ENCODE data around the gene SP140L.
"Not testable (repeated sequence)": the region's sequence is repeated elsewhere in the genome, so short reads cannot be mapped to it uniquely, and the experiment has no call there.

SP140L gene

DNA sequence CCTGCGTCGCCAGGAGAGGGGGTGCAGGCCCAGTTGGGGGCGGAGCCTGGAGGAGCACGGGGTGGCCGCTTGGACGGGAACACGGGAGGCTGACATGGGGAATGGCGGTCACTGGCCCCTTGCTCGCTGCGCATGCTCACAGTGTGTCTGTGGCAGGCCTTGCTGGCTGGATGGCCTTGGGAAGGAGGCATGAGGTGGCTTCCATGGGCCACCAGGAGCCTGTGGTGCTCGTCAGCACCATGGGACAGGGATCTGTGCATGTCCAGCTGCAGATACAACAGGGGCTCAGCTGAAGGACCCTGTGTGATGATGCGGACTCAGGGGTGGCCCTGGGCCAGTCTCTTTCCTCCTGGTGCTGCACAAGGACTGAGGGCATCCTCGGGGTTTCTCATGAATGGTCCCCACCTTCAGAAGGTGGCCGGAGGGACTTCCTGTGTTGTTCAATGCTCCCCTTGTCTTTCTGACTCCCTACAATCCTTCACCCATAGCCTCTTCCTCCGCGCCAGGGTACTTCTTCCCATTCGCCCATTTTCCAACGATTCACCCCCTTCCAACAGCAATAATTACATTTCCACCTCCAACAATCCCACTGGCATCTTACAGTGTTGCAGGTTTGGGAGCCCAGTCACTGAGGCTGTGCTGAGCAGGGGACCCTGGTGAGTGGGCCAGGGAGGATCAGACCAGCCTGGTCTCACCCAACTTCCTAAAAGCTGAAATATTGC is 3.4 kb upstream of the SP140L start:
- DNase-seq (ENCODE audit: low read depth in 2 of 2), result no peak

DNA sequence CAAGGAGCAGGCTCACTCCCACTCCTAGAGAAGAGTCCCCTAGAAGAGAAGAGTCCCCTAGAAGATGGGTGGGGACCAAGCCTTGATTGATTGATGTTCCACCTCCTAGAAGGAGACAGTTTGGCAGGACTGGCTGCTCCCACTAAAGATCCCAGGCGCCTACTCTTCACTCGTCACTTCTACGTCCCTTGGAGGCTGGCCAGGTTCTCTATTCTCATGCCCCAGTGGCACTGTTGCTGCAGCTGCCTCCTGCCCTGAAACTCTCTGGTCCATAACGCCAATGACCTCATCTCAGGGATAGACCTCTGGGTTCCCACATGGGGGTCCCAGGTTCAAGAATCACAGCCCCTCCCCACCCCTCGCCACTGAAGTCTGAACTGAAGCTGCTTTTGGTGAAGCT is 2.5 kb upstream of the SP140L start:
- DNase-seq (ENCODE audit: low read depth in 2 of 2), result no peak

DNA sequence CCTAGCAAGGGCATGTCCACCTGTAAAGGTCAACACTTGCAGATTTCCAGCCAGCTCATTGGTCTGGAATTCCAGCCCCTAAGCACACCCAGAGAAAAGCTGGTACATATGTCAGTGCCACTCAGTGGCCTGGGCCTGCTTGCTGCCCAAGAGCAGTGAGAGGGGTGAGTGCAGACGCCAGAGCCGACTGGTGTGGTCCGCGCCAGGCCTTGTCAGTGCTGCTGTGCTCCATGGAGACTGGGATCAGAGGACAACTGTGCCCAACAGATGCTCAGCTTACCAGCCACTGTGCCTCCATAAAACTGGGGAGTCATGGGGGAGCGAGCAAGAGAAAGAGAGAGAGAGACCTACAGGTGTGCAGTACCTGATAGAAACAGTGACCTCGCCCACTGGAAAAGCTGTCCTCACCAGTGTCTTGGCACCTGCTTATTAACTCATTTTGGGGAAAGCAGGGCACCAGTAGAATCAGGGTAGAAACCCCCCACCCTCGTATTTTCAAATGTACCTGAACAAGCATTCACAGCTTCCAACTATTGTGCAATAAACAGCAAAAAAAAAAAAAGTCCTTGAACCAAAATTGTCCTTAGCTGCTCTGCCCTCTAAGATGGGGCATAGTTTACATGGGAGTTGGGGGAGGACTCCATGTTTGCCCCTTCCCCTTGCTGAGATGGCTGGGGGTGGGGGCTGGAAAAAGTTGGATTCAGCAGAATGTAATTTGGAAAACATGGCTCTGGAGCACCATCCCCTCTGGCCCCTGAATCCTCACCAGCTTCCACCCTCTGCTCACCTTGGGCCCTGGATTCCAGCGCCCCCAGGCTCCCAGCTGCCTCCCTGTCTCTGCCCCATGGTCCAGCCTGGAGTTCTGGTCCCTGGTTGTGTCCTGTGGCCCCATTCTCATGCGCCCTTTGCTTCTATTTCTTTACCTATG is 1.4 kb upstream of the SP140L start:
- no peak for DNase-seq (ENCODE audit: low read depth in 2 of 2)

DNA sequence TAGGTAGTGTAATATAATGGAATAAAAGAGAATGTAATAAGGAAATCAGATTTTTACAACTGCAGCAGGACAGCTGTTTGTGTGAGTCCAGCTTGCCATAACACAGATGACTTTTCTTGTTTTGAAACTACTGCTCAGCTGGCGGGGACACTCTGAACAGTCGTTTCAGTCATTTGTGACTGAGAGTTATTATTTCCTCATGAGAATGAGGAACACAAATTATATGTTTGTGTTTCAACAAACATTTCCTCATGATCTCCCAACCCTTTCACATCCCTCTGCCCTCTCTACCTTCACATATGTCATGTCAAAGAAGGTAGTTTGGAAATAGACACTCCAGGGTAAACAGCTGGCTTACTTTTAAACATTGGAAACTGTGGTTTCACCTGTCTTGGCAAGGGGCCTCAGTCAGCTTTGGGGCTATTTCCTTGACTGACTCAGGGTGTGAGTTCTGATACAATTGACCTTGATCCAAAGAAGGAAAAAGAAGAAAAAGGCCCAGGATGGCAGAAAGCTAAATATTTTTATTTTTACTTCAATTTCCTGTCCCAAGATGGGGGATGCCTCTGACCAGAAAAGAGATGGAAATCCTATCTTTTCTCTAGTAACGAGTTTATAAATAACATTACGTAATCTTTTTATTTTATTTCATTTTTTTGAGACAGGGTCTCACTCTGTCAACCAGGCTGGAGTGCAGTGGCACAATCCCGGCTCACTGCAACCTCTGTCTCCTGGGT is 593 bp downstream of the SP140L start:
- DNase-seq (ENCODE audit: low read depth in 2 of 2), result no peak

DNA sequence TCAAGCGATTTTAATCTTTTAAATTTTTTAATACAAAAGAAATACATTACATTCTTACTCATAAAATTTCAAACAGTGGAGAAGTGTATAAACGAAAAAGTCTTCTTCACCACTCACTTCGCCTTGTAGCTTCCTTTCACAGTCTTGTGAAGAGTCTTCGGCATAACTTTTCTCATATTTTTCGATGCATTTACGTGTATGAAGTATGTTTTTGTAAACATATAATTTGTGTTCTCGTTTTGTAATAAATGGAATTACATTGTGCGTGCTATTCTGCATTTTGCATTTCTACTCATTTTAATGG is 1.1 kb downstream of the SP140L start:
- DNase-seq (ENCODE audit: low read depth in 2 of 2), result no peak

DNA sequence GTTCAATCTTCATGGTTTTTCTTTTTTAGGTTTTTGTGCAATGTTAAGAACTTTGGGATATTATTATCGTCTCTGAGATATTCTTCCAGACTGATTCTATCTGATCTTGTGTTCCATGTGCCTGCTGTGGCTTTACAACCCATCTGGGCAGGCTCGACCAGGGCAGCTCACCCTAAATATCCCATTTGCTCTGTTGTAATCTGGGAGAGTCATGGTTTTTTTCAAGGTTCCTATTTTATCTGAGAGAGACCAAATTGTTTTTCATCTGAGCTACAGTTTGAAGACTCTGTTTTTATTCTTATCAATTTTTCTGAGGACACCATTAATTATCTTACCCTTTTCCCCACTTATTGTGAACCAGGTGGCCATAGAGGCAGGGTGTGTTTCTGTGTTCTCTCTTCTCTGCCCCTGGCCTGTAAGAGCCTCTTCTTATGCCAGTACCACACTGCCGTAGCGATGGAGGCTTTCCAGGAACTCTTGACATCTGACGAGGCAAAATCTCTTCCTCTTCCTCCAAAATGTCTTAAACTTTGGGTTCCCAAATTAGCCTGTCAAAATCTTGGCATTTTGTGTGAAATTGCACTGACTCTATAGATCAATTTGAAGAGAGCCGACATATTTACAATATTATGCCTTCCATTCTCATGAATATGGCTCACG is 3.1 kb downstream of the SP140L start:
- no peak for DNase-seq (ENCODE audit: low read depth in 2 of 2)

DNA sequence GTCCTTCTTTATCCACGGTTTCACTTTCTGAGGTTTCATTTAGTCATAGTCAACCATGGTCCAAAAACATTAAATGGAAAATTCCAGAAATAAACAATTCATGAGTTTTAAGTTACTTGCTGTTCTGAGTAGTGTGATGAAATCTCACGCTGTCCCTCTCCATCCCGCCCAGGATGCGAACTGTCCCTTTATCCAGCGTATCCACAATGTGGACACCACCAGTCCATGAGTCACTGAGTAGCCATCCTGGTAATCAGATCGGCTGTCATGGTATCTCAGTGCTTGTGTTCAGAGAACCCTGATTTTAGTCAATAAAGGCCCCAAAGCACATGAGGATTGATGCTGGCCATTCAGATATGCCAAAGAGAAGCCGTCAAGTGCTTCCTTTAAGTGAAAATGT is 3.7 kb downstream of the SP140L start:
- no peak for DNase-seq (ENCODE audit: low read depth in 2 of 2)

DNA sequence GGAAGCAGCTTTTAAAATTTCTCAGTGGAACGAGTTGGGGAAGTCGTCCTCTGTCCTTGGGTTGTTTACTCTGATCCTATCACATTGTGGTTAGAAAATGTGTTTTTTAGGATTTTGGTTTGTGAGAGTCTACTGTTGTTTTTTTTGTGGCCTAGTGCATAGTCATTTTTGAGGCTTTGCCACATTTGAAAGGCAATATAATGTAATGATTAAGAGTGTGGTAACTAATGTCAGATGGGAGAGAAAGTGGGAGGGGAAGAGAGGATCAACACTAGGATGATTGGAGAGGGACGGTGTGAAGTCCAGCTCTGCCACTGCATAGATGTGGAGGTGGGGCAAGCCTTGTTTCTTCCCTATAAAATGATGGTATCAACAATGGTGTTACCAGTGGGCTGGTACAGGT is 8.5 kb downstream of the SP140L start:
- no peak for DNase-seq (ENCODE audit: low read depth in 2 of 2)

DNA sequence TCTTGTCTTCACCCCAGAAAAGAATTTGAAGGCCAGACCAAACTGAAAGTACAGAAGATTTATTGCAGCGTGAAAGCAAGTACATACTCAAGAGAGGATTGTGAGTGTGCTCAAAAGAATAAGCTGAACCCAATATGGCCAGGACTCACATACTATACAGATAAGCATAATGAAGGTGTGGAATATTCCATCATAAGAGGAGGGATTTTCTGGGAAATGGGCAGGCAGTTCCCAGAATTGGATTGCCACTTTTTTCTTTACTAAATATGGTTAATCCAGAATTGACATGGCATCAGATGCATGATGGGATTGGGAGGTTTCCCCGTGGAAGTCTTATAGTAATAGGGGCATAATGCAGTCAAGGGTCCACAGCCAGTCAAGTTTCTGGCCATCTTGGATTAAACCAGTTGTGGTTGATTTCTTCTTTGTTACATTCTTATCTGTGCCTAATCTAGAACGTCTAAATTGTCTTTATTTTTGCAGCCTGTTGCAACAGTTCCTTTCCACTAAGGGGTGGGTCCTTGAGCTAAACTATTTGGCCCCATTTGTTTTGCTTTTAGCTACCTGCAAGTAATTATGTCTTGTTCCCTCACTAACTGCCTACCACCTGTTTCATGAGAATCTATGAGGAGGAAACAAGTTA is 9.0 kb downstream of the SP140L start:
- no peak for DNase-seq (ENCODE audit: low read depth in 2 of 2)

DNA sequence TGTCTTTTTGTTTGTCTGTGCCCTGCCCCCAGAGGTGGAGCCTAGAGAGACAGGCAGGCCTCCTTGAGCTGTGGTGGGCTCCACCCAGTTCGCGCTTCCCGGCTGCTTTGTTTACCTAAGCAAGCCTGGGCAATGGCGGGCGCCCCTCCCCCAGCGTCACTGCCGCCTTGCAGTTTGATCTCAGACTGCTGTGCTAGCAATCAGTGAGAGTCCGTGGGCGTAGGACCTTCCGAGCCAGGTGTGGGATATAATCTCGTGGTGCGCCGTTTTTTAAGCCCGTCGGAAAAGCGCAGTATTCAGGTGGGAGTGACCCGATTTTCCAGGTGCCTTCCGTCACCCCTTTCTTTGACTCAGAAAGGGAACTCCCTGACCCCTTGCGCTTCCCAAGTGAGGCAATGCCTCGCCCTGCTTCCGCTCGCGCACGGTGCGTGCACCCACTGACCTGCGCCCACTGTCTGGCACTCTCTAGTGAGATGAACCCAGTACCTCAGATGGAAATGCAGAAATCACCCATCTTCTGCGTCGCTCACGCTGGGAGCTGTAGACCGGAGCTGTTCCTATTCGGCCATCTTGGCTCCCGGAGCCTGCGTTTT is 15.0 kb downstream of the SP140L start:
- DNase-seq (ENCODE audit: low read depth in 2 of 2), result not testable (repeated sequence)

DNA sequence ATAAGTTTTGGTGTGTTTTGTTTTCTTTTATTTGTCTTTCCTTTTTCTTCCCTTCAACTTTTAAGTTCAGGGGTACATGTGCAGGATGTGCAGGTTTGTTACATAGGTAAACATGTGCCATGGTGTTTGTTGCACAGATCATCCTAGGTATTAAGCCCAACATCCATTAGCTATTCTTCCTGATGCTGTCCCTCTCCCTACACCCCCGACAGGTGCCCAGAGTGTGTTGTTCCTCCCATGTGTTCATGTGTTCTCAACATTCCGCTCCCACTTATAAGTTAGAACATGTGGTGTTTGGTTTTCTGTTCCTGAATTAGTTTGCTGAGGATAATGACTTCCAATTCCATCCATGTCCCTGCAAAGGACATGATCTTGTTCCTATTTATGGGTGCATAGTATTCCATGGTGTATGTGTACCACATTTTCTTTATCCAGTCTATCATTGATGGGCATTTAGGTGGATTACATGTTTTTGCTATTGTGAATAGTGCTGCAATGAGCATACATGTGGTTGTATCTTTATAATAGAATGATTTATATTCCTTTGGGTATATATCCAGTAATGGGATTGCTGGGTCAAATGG is 16.1 kb downstream of the SP140L start:
- not testable (repeated sequence) for DNase-seq (ENCODE audit: low read depth in 2 of 2)

DNA sequence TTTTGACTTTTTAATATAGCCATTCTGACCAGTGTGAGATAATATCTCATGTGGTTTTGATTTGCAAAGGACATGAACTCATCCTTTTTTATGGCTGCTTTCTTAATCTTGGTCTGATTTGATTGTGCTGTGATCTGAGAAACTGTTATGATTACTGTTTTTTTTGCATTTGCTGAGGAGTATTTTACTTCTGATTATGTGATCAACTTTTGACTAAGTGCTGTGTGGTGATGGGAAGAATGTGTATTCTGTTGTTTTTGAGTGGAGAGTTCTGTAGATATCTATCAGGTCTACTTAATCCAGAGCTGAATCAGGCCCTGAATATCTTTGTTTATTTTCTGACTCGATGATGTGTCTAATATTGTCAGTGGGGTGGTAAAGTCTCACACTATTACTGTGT is 16.8 kb downstream of the SP140L start:
- DNase-seq (ENCODE audit: low read depth in 2 of 2), result no peak

DNA sequence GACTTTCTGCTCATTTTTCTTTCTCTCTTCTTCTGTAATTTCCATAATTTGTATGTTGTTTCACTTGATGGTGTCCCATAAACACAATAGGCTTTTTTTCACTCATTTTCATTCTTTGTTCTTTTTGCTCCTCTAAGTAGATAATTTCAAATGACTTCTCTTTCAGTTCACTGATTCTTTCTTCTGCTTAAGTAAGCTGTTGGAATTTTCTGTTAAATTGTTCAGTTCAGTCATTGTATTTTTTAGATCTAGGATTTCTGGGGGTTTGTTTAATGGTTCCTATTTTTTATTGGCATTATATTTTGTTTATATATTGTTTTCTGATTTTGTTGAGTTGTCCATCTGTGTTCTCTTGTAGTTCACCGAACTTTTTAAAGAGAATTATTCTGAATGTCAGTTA is 19.5 kb downstream of the SP140L start:
- no peak for DNase-seq (ENCODE audit: low read depth in 2 of 2)

DNA sequence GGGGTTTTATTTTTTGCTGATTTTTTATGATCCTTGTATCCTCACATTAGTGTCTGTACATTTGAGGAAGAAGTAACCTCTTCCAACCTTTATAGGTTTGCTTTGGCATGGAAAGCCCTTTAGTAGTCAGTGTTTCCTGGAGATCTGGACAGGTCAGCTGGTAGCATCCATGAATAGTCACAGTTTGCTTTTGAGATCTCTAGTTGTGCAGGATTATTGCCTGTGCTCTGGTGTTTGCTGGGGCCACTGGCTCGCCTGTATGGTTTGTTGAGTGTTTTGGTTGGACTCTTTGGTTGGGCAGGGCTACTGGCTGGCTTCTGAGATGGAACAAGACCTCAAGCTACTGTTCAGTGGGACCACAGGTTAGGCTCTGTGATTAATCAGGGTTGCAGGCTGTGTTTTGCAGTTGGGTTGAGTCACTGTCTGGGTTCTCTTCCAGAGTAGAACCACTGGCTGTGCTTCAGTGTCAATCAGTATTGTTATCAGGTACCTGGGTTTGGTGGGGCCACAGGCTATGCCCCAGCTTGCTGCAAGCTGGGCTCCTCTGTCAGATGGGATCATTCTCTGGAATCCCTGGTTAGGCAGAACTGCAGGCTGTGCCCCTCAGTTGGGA is 20.0 kb downstream of the SP140L start:
- DNase-seq (ENCODE audit: low read depth in 2 of 2), result no peak

DNA sequence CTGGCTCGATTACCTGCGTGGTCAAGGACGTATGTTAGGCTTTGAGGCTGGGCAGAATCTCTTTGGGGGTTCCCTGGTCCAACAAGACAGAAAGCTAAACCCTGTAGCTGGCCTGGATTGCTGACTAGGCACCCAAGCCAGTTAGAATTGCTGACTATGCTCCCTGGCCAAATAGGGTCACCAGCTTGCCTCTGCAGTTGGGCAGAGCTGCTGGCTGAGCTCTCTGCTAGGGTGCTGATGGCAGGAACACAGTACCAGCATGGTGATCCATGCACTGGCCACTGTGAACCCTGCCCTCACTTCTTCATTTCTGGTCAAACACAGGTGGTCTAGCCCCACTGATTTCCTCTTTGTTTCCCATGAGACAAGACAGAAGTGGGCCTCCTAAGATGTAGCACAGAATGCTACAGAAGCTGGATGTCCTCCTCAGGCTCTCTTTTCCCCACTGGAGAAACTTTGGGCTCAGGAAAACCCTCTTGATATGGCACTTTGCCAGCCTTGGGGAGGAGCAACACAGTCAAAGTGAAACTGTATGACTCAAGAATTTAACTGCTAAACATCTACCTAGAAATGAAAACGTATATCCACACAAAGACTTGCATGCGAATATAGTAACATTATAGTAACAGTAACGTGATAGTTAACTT is 20.8 kb downstream of the SP140L start:
- no peak for DNase-seq (ENCODE audit: low read depth in 2 of 2)

DNA sequence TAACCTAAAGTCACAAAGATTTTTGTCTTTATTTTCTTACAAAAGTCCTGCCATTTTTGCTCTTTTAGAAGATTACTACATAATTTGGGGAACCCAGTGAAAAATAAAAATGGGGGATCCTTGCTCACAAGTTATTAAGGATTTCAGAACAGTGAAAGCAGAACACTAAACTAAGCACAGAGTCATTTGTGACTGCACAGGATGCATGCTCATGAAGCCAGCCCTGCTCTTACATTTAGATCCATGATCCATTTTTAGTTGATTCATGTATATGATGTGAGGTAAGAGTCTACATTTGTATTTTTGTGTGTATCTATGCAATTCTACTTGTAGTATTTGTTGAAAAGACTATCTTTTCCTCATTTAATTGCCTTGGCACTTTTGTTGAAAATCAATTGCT is 21.8 kb downstream of the SP140L start:
- DNase-seq (ENCODE audit: low read depth in 2 of 2), result no peak

DNA sequence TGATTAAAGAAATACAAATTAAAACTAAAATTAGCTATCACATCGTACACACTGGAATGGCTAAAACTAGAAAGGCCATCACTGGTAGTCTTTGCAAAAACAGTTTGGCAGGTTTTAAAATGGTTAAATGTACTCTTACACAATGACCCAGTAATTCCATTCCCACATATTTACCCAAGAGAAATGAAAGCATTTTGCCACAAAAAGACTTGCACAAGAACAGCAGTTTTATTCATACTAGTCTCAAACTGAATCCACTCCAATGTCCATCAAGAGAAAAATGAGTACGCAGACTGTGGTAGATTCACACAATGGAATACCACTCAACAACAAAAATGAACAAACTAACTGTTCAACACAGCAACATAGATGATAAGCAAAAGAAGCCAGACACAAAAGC is 29.1 kb downstream of the SP140L start:
- no peak for DNase-seq (ENCODE audit: low read depth in 2 of 2)

DNA sequence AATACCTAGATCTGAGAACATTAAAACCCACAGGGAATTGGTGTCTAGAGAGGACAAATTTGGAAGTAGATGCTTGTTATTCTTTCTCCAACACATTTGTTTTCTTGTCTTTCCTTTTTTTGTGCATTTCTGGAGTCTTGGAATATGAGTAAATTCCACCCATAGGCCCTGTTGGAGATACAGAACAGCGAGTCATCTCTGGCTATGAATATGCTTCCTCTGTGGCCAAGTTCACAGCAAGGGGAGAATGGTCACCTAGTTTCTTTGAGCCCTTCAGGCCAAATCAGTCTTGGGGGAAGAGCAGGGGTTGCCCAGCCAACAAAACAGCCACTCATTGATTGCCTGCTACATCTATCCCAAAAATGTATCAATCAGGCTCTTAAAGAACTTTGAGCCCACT is 31.3 kb downstream of the SP140L start:
- DNase-seq (ENCODE audit: low read depth in 2 of 2), result no peak

DNA sequence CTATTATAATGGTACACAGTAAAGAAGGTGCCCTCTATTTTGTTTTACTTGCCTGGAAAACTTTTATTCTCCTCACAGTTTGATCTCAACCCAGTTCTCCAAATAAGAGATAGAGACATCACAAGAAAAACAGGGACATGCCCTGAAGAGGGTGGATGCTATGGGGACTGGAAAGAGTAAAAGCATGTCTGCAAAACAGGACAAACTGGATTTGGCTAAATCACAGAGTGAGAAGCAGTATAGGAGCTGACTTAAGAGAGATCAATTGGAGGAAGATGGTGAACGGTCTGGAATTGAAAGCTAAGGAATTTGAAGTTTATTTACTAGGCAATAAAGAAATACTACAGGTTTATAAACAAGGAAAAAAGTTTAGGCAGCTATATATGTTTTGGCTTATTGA is 33.0 kb downstream of the SP140L start:
- DNase-seq (ENCODE audit: low read depth in 2 of 2), result no peak
